ENCODE data around the gene ZNHIT1. TPM values are rescaled to one million over a fixed set of nuclear protein-coding genes. Genes with fewer than 3 reads are reported as not detected.
"Not testable (repeated sequence)": the region's sequence is repeated elsewhere in the genome, so short reads cannot be mapped to it uniquely, and the experiment has no call there.

Gene ZNHIT1
- total RNA-seq, 1 donor from 2014 or later: 55.8 TPM

- ATAC-seq (no peak), DNase-seq (no peak)
- intact Hi-C loops (cut with micrococcal nuclease): no loop called here
Observed at GRCh38 chr7:101185258-101185839, 32.6 kb upstream of the ZNHIT1 start.

GRCh38 chr7:101186194-101186593 lies 31.8 kb upstream of the ZNHIT1 start:
- intact Hi-C loops (cut with micrococcal nuclease): no loop called here
- ATAC-seq: no peak
- no peak for DNase-seq

- DNase-seq: no peak
- intact Hi-C loops (cut with micrococcal nuclease): no loop called here
Observed at GRCh38 chr7:101186844-101187428, 31.0 kb upstream of the ZNHIT1 start.

GRCh38 chr7:101189109-101189508 lies 28.9 kb upstream of the ZNHIT1 start:
- intact Hi-C loops (cut with micrococcal nuclease): no loop called here
- no peak for ATAC-seq
- no peak for DNase-seq

More at GRCh38 chr7:101186844-101187428, 31.0 kb upstream of the ZNHIT1 start:
- no peak for ATAC-seq

GRCh38 chr7:101195884-101196283 lies 22.1 kb upstream of the ZNHIT1 start:
- DNase-seq: no peak
- no peak for ATAC-seq
- intact Hi-C loops (cut with micrococcal nuclease): no loop called here

- DNase-seq: no peak
- ATAC-seq: no peak
- intact Hi-C loops (cut with micrococcal nuclease): no loop called here
Observed at GRCh38 chr7:101197991-101198390, 20.0 kb upstream of the ZNHIT1 start.

- intact Hi-C loops (cut with micrococcal nuclease): no loop called here
- no peak for ATAC-seq
- DNase-seq: no peak
Observed at GRCh38 chr7:101198476-101198875, 19.5 kb upstream of the ZNHIT1 start.

GRCh38 chr7:101199522-101199921 lies 18.4 kb upstream of the ZNHIT1 start:
- intact Hi-C loops (cut with micrococcal nuclease); DNase-seq; ATAC-seq: not testable (repeated sequence)

- intact Hi-C loops (cut with micrococcal nuclease): no loop called here
- ATAC-seq: no peak
- no peak for DNase-seq
Observed at GRCh38 chr7:101200504-101200861, 17.5 kb upstream of the ZNHIT1 start.

GRCh38 chr7:101200862-101201599 lies 16.9 kb upstream of the ZNHIT1 start, which contains the start of gene MOGAT3:
Gene MOGAT3 (minus strand): TSS chr7:101201036. CDS start chr7:101200854, 182 bp downstream.
- DNase-seq (no peak), ATAC-seq (no peak)
- intact Hi-C loops (cut with micrococcal nuclease): no loop called here

- ATAC-seq: no peak
- no peak for DNase-seq
- intact Hi-C loops (cut with micrococcal nuclease): no loop called here
Observed at GRCh38 chr7:101201695-101202602, 16.0 kb upstream of the ZNHIT1 start.

- ATAC-seq: no peak
- no peak for DNase-seq
- intact Hi-C loops (cut with micrococcal nuclease): no loop called here
Observed at GRCh38 chr7:101202603-101202918, 15.4 kb upstream of the ZNHIT1 start.

- DNase-seq; ATAC-seq; intact Hi-C loops (cut with micrococcal nuclease): not testable (repeated sequence)
Observed at GRCh38 chr7:101203740-101204738, 13.9 kb upstream of the ZNHIT1 start.

- ATAC-seq (no peak), DNase-seq (no peak)
- intact Hi-C loops (cut with micrococcal nuclease): no loop called here
Observed at GRCh38 chr7:101205901-101206664, 11.9 kb upstream of the ZNHIT1 start.

- intact Hi-C loops (cut with micrococcal nuclease): no loop called here
- no peak for ATAC-seq
- DNase-seq: no peak
Observed at GRCh38 chr7:101206665-101207042, 11.3 kb upstream of the ZNHIT1 start.

- intact Hi-C loops (cut with micrococcal nuclease): no loop called here
- DNase-seq (no peak), ATAC-seq (no peak)
Observed at GRCh38 chr7:101207459-101207858, 10.5 kb upstream of the ZNHIT1 start.

- intact Hi-C loops (cut with micrococcal nuclease): no loop called here
- ATAC-seq: no peak
- DNase-seq: no peak
Observed at GRCh38 chr7:101208794-101209193, 9.2 kb upstream of the ZNHIT1 start.

- intact Hi-C loops (cut with micrococcal nuclease): no loop called here
- ATAC-seq (no peak), DNase-seq (no peak)
Observed at GRCh38 chr7:101210143-101210542, 7.8 kb upstream of the ZNHIT1 start.

All from left ventricle myocardium superior (tissue), 1 donor.